NB4 (cell line): Measurements from ENCODE around the gene APOF.

Source experiments
- MYC ChIP-seq: IDR thresholded peaks from 2 replicates; pipeline ENCODE4 v1.6.1; 2011; ENCODE audit warnings: low read depth, low read length
- POLR2A ChIP-seq: IDR thresholded peaks from 2 replicates; pipeline ENCODE4 v1.6.1; 2011; ENCODE audit warnings: mild to moderate bottlenecking; ENCODE audit not compliant: insufficient read length; ENCODE audit errors: extremely low read depth
- TF ChIP-seq, protein P1 (sequence below): IDR thresholded peaks from one replicate; pipeline ENCODE4 v1.5.1; 2012; ENCODE audit warnings: low read depth, low read length
- TF ChIP-seq, protein P2 (sequence below): IDR thresholded peaks from 2 replicates; pipeline ENCODE4 v1.6.1; 2011; ENCODE audit warnings: low read depth, low read length

DNA sequence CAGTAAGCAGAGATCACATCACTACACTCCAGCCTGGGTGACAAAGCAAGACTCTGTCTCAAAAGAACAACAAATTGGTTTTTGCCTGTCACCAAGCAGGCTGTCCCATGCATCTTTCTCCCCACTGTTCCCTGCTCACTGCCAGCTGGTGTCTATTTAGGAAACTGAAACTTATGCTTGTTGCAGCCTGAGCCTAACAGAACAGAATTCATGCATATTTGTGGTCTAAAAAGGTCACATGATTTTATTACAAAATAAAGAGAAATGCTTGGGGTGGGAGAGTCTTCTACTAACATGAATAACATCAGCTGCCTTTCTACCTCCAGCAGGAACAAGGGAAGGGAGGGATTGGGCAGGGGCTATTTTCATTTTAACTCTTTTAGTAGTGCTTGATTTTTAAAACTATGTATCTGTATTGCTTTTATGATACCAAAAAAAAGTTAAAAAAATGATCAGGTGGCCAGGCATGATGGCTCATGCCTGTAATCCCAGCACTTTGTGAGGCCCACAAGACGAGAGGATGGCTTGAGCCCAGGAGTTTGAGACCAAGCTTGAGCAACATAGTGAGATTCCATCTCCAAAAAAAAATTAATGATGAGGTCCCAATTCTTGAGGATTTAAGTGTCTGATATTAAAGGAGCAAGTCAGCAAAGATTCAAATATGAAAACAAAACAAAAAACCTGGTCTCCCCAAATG is 3.7 kb downstream of the APOF start:
- TF ChIP-seq, protein P1, sequence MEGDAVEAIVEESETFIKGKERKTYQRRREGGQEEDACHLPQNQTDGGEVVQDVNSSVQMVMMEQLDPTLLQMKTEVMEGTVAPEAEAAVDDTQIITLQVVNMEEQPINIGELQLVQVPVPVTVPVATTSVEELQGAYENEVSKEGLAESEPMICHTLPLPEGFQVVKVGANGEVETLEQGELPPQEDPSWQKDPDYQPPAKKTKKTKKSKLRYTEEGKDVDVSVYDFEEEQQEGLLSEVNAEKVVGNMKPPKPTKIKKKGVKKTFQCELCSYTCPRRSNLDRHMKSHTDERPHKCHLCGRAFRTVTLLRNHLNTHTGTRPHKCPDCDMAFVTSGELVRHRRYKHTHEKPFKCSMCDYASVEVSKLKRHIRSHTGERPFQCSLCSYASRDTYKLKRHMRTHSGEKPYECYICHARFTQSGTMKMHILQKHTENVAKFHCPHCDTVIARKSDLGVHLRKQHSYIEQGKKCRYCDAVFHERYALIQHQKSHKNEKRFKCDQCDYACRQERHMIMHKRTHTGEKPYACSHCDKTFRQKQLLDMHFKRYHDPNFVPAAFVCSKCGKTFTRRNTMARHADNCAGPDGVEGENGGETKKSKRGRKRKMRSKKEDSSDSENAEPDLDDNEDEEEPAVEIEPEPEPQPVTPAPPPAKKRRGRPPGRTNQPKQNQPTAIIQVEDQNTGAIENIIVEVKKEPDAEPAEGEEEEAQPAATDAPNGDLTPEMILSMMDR, result no peak
- TF ChIP-seq POLR2A (no peak), MYC (no peak)
- TF ChIP-seq, protein P2, sequence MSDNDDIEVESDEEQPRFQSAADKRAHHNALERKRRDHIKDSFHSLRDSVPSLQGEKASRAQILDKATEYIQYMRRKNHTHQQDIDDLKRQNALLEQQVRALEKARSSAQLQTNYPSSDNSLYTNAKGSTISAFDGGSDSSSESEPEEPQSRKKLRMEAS, result no peak
